IPS-NIHi7 (cell line): ENCODE results near the gene C10orf53.

Experiments
- DNase-seq: peaks from one replicate; pipeline ENCODE4 v3.0.0; 2012; ENCODE audit warnings: mixed read lengths; ENCODE audit errors: extremely low spot score

The C10orf53 gene

GRCh38 chr10:49679480-49679893 is at the start of gene C10orf53:
Gene C10orf53 (plus strand): TSS chr10:49679651. CDS start chr10:49679698, 47 bp downstream.
- DNase-seq = peak; percentile 94

DNA sequence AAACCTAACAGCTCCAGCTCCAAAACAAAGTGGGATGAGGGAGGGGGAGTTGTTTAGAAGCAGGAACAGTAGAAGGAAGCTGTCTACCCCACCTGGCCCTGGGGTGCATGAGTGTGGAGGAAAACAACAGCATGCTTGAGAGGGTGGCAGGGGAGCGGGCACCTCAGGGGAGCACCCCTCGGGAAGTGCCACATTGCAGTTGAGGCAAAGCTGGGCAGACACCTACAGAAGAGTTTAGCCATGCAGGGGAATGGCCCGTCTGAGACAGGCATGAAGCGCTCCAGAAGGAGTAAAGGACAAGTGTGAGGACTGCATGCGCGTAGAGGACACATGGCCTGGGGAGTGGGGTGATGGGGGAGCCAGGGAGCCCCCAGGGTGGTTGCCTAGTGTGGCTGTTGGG is 47.5 kb upstream of the C10orf53 start:
- no peak for DNase-seq

GRCh38 chr10:49632406-49633317 is 46.8 kb upstream of the C10orf53 start:
- DNase-seq = no peak

- DNase-seq = no peak
Observed at GRCh38 chr10:49633327-49634068, 46.0 kb upstream of the C10orf53 start.

DNA sequence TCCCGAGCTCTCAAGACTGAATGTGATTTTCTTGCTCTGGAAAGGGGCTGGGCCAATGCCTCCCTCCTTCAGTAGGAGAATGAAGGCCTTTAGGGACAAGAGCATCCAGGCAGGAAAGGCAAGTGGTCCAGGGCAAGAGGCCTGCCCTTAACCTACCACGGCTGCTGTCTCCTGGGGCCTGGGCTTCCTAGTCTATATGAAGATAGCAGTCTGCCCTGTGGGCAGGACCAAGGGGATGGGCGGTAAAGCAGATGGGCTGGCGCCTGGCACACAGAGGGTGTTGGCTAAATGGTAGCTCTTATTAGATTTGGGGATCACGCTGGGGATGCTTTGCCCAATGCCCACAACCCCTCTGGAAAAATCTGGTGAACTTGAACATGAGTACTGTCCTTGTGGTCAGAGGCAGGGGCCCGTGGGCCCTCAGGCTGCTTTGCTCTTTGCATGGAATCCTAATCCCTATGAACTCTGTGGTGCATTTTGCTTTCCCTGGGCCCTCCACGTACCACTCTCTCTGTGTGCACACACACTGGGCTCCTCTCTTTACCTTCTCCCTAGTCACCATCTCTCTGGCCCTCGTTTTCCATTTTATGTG is 45.3 kb upstream of the C10orf53 start:
- no peak for DNase-seq

DNA sequence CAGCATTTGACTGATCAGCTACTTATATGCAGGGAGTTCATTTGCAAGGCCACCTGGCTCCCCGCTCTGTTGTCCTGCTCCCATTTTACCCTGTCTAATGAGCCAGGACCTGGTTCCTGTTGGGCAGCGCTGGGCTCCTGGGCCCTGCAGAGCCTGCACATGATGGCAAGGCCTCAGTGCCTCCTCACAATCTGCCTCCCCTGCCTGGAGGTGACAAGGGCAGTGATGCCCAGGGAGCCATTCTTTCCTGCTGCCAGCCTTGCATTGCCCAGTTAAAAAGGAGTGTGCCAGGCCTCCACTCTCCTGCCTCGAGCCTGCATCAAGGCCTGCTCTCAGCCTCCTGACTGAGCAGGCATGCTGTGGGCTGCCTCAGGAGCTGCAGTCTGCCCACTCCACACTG is 37.1 kb upstream of the C10orf53 start:
- DNase-seq = no peak

DNA sequence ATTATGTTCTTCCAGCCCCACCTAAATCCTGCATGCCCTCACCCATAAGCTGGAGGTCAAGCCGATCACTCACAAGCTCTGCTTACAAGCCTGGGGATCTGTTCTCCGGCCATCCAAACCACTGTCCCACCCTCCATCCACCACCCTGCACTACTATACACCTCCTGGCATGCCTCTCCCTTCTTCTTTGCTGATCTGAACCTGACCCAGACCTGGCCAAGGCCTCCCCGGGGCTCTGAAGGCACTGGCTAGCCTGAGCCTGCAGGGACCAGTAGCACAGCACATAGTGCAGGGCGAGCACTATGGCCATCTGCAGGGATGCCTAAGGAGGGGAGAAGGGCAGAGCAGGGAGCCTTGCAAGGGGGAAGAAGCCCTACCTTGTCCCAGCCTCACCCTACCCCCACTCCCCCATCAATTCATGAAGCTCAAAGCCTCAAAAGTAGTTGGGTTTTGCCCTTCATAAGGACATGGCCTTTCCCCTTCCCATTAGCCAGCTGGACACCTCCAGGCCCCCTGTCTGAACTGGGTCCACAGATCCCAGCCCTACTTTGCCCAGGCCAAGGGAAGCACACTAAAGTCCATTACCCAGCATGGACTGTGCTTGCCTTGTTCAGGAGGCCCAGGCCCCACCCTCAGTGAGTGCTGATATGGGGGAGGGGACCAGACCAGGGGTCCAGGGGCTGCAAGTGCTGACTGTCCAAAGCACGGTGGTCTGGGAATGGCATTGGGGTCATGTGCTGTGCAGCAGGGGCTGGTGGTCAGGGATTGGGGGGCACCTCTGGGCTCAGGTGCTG is 36.0 kb upstream of the C10orf53 start:
- no peak for DNase-seq

- DNase-seq = no peak
Observed at GRCh38 chr10:49644035-49644646, 35.3 kb upstream of the C10orf53 start.

DNA sequence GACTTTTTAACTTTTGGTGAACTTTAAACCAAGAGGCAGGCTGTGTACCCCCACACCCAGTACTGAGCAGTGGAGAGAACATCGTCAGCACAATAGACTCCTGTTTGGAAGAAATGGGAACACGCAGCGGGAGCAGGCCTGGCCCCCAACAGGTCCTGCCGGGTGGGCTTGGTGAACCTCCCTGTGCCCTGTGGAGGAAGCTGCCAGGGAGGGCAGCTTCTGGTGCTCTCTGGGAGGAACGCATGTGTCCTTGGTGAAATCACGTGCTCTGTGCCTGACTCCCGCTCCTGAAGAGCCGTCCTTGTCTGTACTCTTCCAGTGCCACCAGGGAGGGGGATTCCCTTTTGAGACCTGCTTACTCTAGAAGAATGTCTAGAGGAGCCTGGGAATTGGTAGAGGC is 34.0 kb upstream of the C10orf53 start:
- no peak for DNase-seq

DNA sequence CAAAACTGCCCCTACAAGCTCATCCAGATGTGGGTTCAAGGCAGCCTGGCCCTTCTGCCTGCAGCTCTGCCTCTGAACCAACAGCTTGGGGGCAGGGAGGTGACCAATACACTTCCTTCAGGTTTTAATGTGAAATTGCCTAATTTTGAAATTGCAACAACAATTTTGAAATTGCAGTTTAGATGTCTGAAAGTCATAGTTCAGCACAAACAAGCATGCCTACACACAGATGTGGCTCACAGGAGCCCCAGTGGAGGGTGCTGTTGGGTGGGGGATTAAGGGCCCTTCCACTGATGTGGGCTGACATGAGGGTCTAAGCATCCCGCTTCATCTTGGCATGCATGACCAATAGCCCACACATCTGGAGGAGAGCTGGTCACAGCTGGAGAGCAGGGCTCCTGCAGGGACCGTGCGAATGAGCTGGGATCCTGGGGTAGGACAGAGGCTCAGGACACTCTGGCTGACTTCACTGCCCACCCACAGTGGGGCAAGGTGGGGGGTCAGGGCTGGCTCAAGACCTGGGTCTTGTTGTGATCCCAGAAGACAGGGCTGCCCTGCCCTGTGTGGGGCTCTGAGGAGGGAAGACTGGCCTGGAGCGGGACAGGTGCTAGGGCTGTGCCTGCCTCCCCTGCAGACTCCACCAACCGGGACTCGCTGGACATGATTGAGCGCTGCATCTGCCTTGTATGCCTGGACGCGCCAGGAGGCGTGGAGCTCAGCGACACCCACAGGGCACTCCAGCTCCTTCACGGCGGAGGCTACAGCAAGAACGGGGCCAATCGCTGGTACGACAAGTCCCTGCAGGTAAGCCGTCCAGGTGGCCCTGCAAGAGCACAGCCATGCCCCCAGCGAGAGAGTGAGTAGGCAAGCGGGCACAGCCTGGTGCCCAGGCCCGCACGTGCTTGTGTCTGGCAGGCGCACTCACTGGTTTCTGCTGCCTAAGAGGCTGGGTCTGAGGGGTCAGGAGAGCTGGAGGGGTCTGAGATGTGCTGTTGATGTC is 33.3 kb upstream of the C10orf53 start:
- no peak for DNase-seq

- DNase-seq = no peak
Observed at GRCh38 chr10:49647554-49647953, 31.9 kb upstream of the C10orf53 start.

DNA sequence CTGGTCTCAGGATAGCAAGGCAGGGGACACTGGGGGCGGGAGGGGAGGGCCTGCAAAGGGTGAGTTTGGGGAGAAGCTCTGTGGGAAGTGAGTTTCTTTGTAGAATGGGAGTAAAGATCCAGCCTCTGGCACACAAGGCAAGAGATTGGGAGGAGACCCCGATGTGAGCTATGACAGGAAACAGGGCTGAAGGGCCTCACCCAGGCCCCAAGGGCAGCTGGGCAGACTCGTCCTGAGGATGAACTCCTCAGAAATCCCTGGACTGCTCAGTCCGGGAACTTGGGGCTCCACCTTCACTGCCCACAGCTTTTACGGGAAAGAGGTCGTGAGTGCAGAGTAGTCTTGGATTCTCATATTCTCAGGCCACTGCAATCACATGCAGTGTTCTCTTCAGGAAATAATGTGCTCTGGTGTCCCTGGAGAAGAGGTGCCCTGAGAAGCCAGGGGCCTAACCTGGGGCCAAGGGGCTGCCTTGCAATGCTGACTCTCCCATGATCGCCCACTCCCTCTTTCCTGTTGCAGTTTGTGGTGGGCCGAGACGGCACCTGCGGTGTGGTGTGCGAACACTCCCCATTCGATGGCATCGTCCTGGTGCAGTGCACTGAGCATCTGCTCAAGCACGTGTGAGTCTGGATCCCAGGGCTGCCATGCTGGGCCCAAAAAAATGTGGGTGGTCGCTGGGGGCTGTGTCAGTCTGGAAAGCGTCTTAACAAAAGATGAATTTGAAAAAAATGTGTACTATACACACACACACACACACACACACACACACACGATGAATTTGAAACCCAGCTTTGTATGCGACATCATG is 31.3 kb upstream of the C10orf53 start:
- no peak for DNase-seq

- DNase-seq = peak; percentile 62
Observed at GRCh38 chr10:49649294-49649693, 30.2 kb upstream of the C10orf53 start.

DNA sequence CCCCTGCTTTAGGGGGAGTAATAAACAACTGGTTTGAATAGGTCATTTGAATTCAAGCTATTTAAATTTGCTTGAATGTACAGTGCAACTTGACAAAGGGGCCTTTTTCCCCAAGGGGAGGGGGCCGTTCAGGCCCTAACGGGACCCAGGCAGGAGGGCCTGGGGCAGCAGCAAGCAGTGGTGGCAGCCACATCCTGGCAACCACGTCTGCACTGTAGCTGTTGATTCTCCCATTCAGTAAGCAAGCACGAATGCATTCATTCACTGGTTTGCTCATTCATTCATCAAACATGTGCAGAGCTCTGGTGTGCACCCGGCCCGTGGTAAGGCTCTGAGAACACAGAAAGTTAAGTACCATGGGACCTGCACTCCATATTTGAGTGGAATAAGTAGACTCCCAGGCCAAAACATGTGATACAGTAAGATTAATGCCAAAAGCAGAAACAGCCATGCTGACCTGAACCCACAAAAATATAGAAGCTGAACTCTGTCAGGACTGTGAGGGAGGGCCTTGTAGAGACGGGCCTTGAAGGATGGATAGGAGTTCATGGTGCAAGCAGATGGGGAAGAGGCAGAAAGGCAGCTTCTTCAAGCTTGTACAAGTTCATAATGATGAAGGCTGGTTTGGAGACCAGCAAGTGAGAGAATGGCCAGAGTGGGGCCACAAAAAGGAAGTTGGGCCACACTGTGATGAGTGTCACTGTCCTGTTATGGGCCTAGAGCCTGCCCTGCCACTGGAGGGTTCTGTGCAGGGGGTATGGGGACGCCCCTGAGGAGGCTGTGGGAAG is 29.3 kb upstream of the C10orf53 start:
- DNase-seq = no peak

DNA sequence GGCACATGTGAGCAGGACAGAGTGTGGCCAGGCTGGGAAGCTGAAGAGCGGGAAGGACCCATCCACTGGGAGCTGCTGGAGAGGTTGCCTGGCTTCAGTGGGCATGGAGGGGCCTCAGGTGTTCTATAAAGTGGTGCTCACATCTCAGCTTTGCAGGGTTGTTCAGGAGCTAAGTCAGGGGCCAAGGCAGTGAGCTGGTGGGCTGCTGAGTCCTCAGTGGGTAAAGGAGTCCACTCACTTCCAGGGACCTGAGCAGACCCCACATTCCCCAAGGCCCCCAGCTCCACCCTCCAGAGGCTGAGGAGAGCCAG is 28.8 kb upstream of the C10orf53 start:
- DNase-seq = no peak

DNA sequence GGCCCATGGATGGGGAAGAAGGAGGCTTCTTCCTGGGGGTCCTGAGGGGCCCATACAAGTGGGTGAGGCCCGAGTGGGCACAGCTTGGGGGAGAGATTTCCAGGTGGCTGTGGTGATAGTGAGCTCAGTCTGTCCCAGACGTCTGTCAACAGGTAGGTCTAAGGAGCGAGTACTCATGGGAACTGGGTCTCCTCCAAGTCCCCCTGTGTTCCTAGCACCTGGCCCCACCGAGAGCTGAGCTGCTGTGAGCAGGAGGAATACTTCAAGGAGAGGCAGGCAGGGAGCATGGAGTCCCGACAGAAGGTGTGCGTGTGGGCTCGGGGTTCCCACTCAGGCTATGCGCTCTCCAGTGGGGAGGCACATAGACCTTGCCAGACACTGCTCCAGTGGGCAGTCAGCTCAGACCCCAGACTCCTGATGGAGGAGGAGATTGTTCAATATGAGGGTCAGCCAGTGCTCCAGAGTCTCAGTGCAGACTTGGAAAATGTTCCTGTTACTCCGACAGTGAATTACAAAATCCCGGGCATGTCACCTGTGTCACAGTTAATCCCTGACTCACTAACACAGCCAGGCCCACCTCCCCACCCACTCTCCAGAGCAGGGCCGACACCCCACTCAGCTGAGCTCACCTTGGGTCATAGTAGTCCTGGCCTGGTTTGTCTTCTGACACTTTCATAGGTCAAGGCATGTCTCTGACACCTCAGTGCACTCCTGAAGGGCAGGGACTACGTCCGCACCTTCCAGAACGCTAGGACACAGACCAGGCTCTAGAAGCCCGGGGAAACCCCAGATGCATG is 28.2 kb upstream of the C10orf53 start:
- DNase-seq = peak; percentile 5

DNA sequence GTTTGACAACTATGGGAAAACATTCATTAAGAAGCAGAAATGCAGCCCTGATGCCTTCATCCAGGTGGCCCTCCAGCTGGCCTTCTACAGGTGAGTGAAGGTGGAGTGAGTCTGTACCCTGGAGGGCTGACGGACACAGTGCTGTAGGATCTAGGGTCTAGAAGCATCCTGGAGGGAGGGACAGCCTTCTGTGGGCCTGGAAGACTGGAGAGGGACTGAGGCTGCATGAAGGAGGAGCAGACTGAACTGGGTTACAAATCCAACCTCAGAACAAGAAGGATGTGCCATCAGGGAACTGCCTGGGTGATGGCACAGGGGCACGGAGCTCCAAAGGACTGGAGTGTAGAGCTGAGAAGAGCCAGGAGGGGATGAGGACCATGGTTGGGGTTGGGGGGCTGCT is 27.5 kb upstream of the C10orf53 start:
- peak; percentile 2 for DNase-seq
